ENCODE results near the gene TMEM269.

Gene TMEM269, protein sequence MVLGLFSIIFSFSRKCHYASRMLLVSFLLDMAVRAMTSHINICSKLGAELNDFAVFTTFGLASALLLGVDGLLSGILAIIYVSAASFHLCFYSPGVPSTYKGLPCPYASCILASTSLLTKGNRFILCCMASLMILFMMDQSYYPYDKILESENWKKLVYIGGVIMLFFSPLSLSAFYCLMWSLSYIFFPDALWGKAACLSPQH

GRCh38 chr1:42784946-42785693, at the start of gene TMEM269:
TMEM269 (plus strand) TSS chr1:42784991; CDS start chr1:42789894, 4,903 bp downstream.
- peak; percentile 41 for DNase-seq (ENCODE audit: low spot score)
- H3K27me3 Mint-ChIP-seq (ENCODE audit: low read depth), result no peaks in the 10 kb centered on the region
- H3K27ac Mint-ChIP-seq, result peak within 1 kb of the TSS; percentile 70
- peaks cover 16% of the 10 kb centered on the region for H3K36me3 Mint-ChIP-seq (ENCODE audit: low read depth)
- no peaks in the 10 kb centered on the region for H3K9me3 Mint-ChIP-seq
- peaks cover 18% of the 10 kb centered on the region for H3K4me1 Mint-ChIP-seq (ENCODE audit: low read depth)
- peak within 1 kb of the TSS; percentile 66 for H3K4me3 Mint-ChIP-seq

DNA sequence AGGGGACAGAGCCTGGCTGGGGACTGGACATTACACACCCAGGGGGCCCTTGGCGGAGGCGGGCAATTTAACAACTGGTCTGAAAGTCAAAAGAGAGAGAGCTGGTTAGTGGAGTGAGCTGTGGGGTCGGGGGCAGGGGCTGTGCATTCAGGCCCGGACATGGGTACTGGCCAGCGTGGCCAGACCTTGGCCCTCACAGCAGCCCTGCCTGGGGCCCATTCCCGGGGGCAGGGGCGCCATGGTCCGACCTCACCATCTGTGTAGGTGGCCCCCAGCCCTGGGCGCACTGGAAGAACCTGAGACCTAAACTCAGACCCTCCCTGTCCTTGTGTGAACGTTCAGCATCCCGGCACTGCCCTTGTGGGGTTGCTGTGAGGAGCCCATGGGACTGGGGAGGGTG, 49.7 kb upstream of the TMEM269 start:
- no peak for DNase-seq (ENCODE audit: low spot score)
- Mint-ChIP-seq H3K27me3 (ENCODE audit: low read depth) (peaks cover 2% of the 10 kb centered on the region), H3K27ac (no peak overlapping the region), H3K36me3 (ENCODE audit: low read depth) (no peaks in the 10 kb centered on the region), H3K4me1 (ENCODE audit: low read depth) (peaks cover 4% of the 10 kb centered on the region), H3K9me3 (no peaks in the 10 kb centered on the region), H3K4me3 (no peak overlapping the region)

GRCh38 chr1:42735477-42736105, 49.2 kb upstream of the TMEM269 start:
- no peak for DNase-seq (ENCODE audit: low spot score)
- no peaks in the 10 kb centered on the region for H3K36me3 Mint-ChIP-seq (ENCODE audit: low read depth)
- H3K27me3 Mint-ChIP-seq (ENCODE audit: low read depth), result peaks cover 2% of the 10 kb centered on the region
- no peak overlapping the region for H3K27ac Mint-ChIP-seq
- no peaks in the 10 kb centered on the region for H3K9me3 Mint-ChIP-seq
- H3K4me3 Mint-ChIP-seq, result no peak overlapping the region
- H3K4me1 Mint-ChIP-seq (ENCODE audit: low read depth), result peaks cover 4% of the 10 kb centered on the region

DNA sequence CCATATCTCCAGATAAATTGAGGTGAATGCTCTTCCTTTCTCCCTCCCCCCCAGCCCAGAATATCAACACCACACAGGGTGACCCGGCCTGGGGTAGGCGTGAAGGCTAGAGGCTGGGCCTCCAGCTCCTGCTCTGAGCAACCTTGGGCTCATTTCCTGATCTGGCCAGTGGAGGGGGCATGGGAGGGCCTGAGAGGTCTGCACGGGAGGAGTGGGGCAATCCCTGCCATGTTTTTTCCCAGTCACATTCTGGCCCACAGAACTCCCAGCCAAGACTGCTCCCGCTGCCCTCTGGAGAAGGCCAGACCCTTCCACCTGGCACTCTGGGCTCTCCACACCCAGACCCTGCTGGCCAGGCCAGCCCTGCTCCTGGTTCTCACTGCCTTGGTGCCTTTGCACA, 48.6 kb upstream of the TMEM269 start:
- peaks cover 4% of the 10 kb centered on the region for H3K4me1 Mint-ChIP-seq (ENCODE audit: low read depth)
- no peak for DNase-seq (ENCODE audit: low spot score)
- H3K27ac Mint-ChIP-seq, result no peak overlapping the region
- H3K9me3 Mint-ChIP-seq, result no peaks in the 10 kb centered on the region
- no peaks in the 10 kb centered on the region for H3K27me3 Mint-ChIP-seq (ENCODE audit: low read depth)
- no peak overlapping the region for H3K4me3 Mint-ChIP-seq
- H3K36me3 Mint-ChIP-seq (ENCODE audit: low read depth), result no peaks in the 10 kb centered on the region

- Mint-ChIP-seq H3K9me3 (no peaks in the 10 kb centered on the region), H3K4me3 (no peak overlapping the region), H3K27ac (peak overlapping the region; percentile 2), H3K27me3 (ENCODE audit: low read depth) (no peaks in the 10 kb centered on the region), H3K36me3 (ENCODE audit: low read depth) (no peaks in the 10 kb centered on the region), H3K4me1 (ENCODE audit: low read depth) (peaks cover 4% of the 10 kb centered on the region)
- DNase-seq (ENCODE audit: low spot score), result no peak
These were observed 48.1 kb upstream of the TMEM269 start for GRCh38 chr1:42736571-42737200.

DNA sequence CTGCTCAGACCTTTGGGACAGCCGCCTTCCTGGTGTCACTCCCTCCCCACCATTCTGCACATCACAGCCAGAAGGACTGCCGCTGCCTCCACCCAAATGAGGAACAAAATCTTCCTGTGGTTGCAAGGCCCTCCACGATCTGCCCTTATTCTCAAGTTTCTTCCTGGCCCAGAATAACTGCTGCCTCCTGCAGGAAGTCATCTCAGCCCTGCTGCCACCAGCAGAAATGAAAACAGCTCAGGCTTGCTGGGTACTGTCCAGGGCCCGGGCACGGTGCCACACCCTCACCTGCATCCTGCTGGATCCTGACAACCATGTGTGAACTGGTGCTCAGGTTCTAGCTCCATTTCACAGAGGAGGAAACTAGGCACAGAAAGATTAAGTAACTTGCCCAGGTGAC, 47.5 kb upstream of the TMEM269 start:
- Mint-ChIP-seq H3K27ac (peak overlapping the region; percentile 29), H3K36me3 (ENCODE audit: low read depth) (no peaks in the 10 kb centered on the region), H3K9me3 (no peaks in the 10 kb centered on the region), H3K4me3 (no peak overlapping the region), H3K27me3 (ENCODE audit: low read depth) (no peaks in the 10 kb centered on the region), H3K4me1 (ENCODE audit: low read depth) (peaks cover 4% of the 10 kb centered on the region)
- no peak for DNase-seq (ENCODE audit: low spot score)

DNA sequence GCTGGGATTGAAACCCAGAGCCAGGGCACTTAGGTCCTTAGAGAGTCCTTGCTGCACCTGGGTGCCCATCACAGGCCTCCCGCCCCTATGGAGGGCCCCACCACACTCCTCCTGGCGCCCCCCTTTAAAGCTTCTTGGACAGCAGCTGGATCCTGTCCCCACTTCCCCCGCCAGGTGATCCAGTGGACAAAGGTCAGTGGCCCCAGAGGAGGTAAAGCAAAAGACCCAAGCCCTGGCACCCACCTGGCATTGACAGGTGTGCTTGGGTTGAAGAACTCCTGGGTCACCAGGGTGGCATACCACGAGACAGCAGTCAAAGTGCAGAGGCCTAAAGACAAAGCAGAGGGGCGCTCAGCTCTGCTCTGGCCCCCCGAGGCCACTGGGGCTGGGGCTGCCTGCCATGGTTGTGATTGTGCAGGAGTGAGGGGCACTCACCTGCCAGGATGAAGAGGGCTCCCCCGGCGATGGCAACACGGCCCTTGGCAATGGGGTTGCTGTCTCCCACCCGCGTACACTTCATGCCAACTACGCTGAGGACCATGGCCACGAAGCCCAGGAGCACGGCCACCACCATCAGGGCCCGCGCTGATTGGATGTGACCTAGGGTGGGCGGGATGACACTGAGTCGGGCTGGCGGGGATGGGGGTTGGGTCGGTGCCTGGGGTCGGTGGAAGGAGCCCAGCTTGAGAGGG, 46.7 kb upstream of the TMEM269 start:
- no peak for DNase-seq (ENCODE audit: low spot score)
- Mint-ChIP-seq H3K4me3 (no peak overlapping the region), H3K36me3 (ENCODE audit: low read depth) (no peaks in the 10 kb centered on the region), H3K27ac (no peak overlapping the region), H3K9me3 (no peaks in the 10 kb centered on the region), H3K27me3 (ENCODE audit: low read depth) (no peaks in the 10 kb centered on the region), H3K4me1 (ENCODE audit: low read depth) (peaks cover 4% of the 10 kb centered on the region)

GRCh38 chr1:42738678-42739226, 46.0 kb upstream of the TMEM269 start:
- H3K27ac Mint-ChIP-seq, result no peak overlapping the region

DNA sequence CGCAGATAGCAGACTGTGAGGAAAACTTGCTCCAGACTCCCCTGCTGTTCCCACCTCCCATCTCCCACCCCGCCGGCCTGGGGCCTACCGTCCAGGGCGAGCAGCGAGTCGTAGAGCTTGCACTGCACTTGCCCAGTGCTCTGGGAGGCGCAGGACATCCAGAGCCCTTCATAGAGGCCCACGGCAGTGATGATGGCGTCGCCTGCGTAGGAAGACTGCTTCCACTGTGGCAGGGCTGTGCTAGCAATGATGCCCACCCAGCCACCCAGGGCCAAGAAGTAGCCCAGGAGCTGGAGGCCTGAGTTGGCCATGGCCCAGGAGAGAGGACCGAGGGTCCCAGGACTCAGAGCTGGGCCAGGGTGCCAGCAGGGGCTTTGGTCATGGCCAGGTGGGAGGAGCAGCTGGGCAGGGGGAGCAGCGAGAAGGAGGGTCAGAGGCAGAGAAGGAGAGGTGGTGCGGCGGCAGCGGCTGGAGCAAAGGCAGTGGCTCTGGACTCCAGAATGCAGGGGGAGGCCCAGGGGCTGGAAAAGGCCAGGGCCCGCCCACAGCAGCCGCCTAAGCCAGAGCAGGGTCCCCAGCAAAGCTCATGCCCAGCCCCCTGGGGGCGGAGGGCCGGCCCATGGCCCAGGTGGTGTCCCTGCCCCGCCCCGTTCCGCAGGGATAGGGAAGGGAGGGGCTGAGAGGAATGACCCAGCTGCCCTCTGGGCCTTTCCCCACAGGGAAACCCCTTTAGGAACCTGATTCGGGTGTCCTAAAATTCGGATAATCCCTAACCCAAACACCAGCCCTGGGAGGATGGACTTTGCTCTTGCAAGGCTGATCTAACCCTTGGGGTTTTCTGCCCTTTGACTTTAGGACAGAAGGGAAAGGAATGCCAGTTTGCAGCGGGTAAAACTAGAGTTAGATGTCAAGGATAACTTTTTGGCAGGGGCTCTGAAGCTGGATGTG, 44.8 kb upstream of the TMEM269 start, which contains the start of gene CLDN19:
Gene CLDN19 (minus strand): TSS at position 484 of the 948 bp plus-strand sequence. CDS start 173 bp downstream, at position 311.
- H3K9me3 Mint-ChIP-seq, result no peaks in the 10 kb centered on the region
- peaks cover 4% of the 10 kb centered on the region for H3K4me1 Mint-ChIP-seq (ENCODE audit: low read depth)
- no peak within 1 kb of the TSS for H3K27ac Mint-ChIP-seq
- DNase-seq (ENCODE audit: low spot score), result no peak
- no peaks in the 10 kb centered on the region for H3K27me3 Mint-ChIP-seq (ENCODE audit: low read depth)
- H3K4me3 Mint-ChIP-seq, result no peak within 1 kb of the TSS
- H3K36me3 Mint-ChIP-seq (ENCODE audit: low read depth), result no peaks in the 10 kb centered on the region

More at GRCh38 chr1:42738678-42739226, 46.0 kb upstream of the TMEM269 start:
- Mint-ChIP-seq H3K36me3 (ENCODE audit: low read depth) (no peaks in the 10 kb centered on the region), H3K4me1 (ENCODE audit: low read depth) (peaks cover 4% of the 10 kb centered on the region), H3K27me3 (ENCODE audit: low read depth) (no peaks in the 10 kb centered on the region), H3K9me3 (no peaks in the 10 kb centered on the region), H3K4me3 (no peak overlapping the region)
- DNase-seq (ENCODE audit: low spot score), result no peak

- Mint-ChIP-seq H3K27me3 (ENCODE audit: low read depth) (no peaks in the 10 kb centered on the region), H3K9me3 (no peaks in the 10 kb centered on the region), H3K27ac (no peak overlapping the region), H3K36me3 (ENCODE audit: low read depth) (no peaks in the 10 kb centered on the region), H3K4me3 (no peak overlapping the region), H3K4me1 (ENCODE audit: low read depth) (peaks cover 4% of the 10 kb centered on the region)
- no peak for DNase-seq (ENCODE audit: low spot score)
These were observed 43.8 kb upstream of the TMEM269 start for GRCh38 chr1:42740851-42741580.

DNA sequence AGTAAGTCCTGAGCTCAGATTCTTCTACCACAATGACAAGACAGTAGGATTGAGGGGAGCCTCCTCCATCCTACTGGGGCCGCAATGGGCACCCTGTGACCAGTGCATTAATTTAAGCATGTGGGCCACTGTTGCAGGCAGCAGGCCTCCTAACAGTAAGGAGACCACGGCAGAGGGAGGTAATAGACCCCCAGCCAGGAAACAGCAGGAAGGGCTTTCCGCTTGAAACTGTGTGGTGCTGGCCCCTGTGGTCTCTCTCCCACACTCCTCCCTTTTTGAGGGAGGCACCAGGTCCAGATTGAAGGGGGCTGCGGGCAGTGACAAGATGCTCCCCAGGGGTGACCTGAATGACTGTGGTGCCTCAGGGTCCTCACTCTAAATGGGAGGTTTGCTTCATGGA, 43.1 kb upstream of the TMEM269 start:
- Mint-ChIP-seq H3K4me1 (ENCODE audit: low read depth) (peaks cover 4% of the 10 kb centered on the region), H3K9me3 (no peaks in the 10 kb centered on the region), H3K4me3 (no peak overlapping the region), H3K27ac (no peak overlapping the region), H3K36me3 (ENCODE audit: low read depth) (no peaks in the 10 kb centered on the region), H3K27me3 (ENCODE audit: low read depth) (no peaks in the 10 kb centered on the region)
- DNase-seq (ENCODE audit: low spot score), result no peak

DNA sequence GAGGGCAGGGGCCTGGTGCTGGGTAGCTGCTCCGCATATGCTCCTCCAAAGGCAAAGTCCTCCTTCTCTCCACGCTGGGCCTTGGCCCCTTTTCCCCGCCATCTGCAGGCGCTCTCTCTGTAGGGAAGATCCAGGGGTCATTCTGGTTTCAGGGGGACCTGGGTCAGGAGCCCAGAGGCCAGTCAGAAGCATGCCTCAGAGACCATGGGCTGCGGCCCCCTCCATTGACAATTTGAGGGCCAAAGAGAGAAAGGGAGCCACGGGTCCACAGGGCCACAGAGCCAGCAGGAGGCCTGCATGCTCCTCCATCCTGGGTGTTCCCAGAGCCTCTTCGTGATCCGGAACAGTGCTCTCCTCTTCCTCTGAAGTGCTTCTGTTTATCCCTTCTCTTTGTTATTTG, 42.6 kb upstream of the TMEM269 start:
- Mint-ChIP-seq H3K4me1 (ENCODE audit: low read depth) (peaks cover 3% of the 10 kb centered on the region), H3K9me3 (no peaks in the 10 kb centered on the region), H3K36me3 (ENCODE audit: low read depth) (peaks cover under 1% of the 10 kb centered on the region), H3K4me3 (no peak overlapping the region), H3K27me3 (ENCODE audit: low read depth) (no peaks in the 10 kb centered on the region), H3K27ac (no peak overlapping the region)
- no peak for DNase-seq (ENCODE audit: low spot score)

All from T-helper 2 cell treated with Interferon-gamma antibody and Interleukin-4, amounts not matched to agents 5 μg/mL and 100 μg/mL, for 36 hours (primary cell).